ENCODE results near the gene SNPH.

SNPH gene

GRCh38 chr20:1287787-1288569 lies 21.9 kb downstream of the SNPH start:
- no peak for DNase-seq

- no peak for DNase-seq
Observed at GRCh38 chr20:1291191-1291741, 25.2 kb downstream of the SNPH start.

GRCh38 chr20:1292620-1293019 lies 26.5 kb downstream of the SNPH start:
- DNase-seq: no peak

GRCh38 chr20:1293641-1294379 lies 27.7 kb downstream of the SNPH start:
- no peak for DNase-seq

GRCh38 chr20:1294497-1294896 lies 28.4 kb downstream of the SNPH start:
- DNase-seq: no peak

GRCh38 chr20:1295276-1295930 lies 29.3 kb downstream of the SNPH start:
- no peak for DNase-seq

GRCh38 chr20:1296117-1296610 lies 30.1 kb downstream of the SNPH start:
- DNase-seq: no peak

GRCh38 chr20:1296922-1297321 lies 30.8 kb downstream of the SNPH start:
- no peak for DNase-seq

GRCh38 chr20:1297486-1297885 lies 31.4 kb downstream of the SNPH start:
- no peak for DNase-seq

- DNase-seq: no peak
Observed at GRCh38 chr20:1298166-1298565, 32.1 kb downstream of the SNPH start.

- DNase-seq: no peak
Observed at GRCh38 chr20:1298888-1299511, 32.9 kb downstream of the SNPH start.

GRCh38 chr20:1299522-1299921 lies 33.4 kb downstream of the SNPH start:
- DNase-seq: no peak

- DNase-seq: no peak
Observed at GRCh38 chr20:1300083-1300840, 34.2 kb downstream of the SNPH start.

- DNase-seq: no peak
Observed at GRCh38 chr20:1301031-1301529, 35.0 kb downstream of the SNPH start.

- DNase-seq: no peak
Observed at GRCh38 chr20:1302685-1303541, 36.8 kb downstream of the SNPH start.

GRCh38 chr20:1304710-1305515 lies 38.8 kb downstream of the SNPH start:
- no peak for DNase-seq

GRCh38 chr20:1305712-1306111 lies 39.6 kb downstream of the SNPH start:
- DNase-seq: no peak

- no peak for DNase-seq
Observed at GRCh38 chr20:1306316-1307135, 40.4 kb downstream of the SNPH start.

GRCh38 chr20:1307171-1307570 lies 41.1 kb downstream of the SNPH start:
- DNase-seq: no peak
